H1 (cell line): Measurements from ENCODE around the gene HIBADH. TPM values are rescaled to one million over a fixed set of nuclear protein-coding genes. Genes with fewer than 3 reads are reported as not detected.

Experiments used
- CTCF ChIA-PET: fragments of 300-600 bp; sonication (Branson Sonifier 250); formaldehyde crosslinking; loops from one replicate; lab custom pipeline; 2021; ENCODE audit not compliant: partially characterized antibody; lab: Charles Lee
- POLR2A ChIA-PET: fragments of 300-600 bp; sonication (Branson Sonifier 250); formaldehyde crosslinking; loops from one replicate; lab custom pipeline; 2021; ENCODE audit warnings: inconsistent platforms; ENCODE audit not compliant: partially characterized antibody; lab: Charles Lee
- DNase-seq, 2 experiments: peaks; one replicate each; pipeline versions ENCODE4 v3.0.0 to v3.0.0-alpha.2; 2010 to 2022; ENCODE audit warnings: low spot score in 2 of 2, low read depth in 1 of 2, mixed read lengths in 1 of 2
- FAIRE-seq: peaks from 2 replicates; lab custom pipeline; 2011; peaks lifted over from hg19 to GRCh38; lab: Jason Lieb, UNC
- H2AFZ ChIP-seq: 2 replicates; pipeline ENCODE4 v1.8.1; 2012; ENCODE audit warnings: low read length, inconsistent platforms
- H2AK5ac ChIP-seq: 2 replicates; pipeline ENCODE4 v1.6.1; 2013; ENCODE audit warnings: low read depth, low read length
- H2BK120ac ChIP-seq: replicated peaks from 2 replicates; pipeline ENCODE3; 2013; ENCODE audit warnings: low read depth, low read length, inconsistent platforms
- H2BK12ac ChIP-seq: 2 replicates; pipeline ENCODE4 v1.6.1; 2013; ENCODE audit warnings: low read depth, low read length
- H2BK15ac ChIP-seq: 2 replicates; pipeline ENCODE4 v1.6.1; 2013; ENCODE audit warnings: low read length
- H2BK20ac ChIP-seq: 2 replicates; pipeline ENCODE4 v1.6.1; 2013; ENCODE audit warnings: low read length
- H2BK5ac ChIP-seq: 2 replicates; pipeline ENCODE4 v1.6.1; 2013; ENCODE audit warnings: low read depth, low read length
- H3K14ac ChIP-seq: 2 replicates; pipeline ENCODE4 v1.6.1; 2013; ENCODE audit warnings: inconsistent platforms; ENCODE audit not compliant: insufficient read length
- H3K18ac ChIP-seq: 2 replicates; pipeline ENCODE4 v1.6.1; 2013; ENCODE audit warnings: low read length; ENCODE audit errors: extremely low read depth
- H3K23ac ChIP-seq: 2 replicates; pipeline ENCODE4 v1.6.1; 2013; ENCODE audit warnings: inconsistent platforms; ENCODE audit not compliant: insufficient read length
- H3K23me2 ChIP-seq: 2 replicates; pipeline ENCODE4 v1.6.1; 2013; ENCODE audit warnings: low read depth, low read length
- H3K27ac ChIP-seq: 2 replicates; pipeline ENCODE4 v1.6.1; 2011; ENCODE audit warnings: low read depth, low read length, inconsistent platforms
- H3K27me3 ChIP-seq, 4 experiments: replicated peaks in 1 of 4; 1 replicate in 1 of 4; 2 replicates in 3 of 4; pipeline versions ENCODE4 v1.6.1 to v1.8.1; 2011 to 2013; ENCODE audit warnings: low read length in 3 of 4, mild to moderate bottlenecking in 3 of 4, inconsistent platforms in 2 of 4, mixed read lengths in 2 of 4, moderate library complexity in 1 of 4; ENCODE audit not compliant: control insufficient read depth in 3 of 4, insufficient read depth in 3 of 4; ENCODE audit errors: extremely low read depth in 1 of 4
- H3K36me3 ChIP-seq, 4 experiments: 2 replicates each; pipeline versions ENCODE4 v1.6.1 to v1.8.1; 2011 to 2013; ENCODE audit warnings: mild to moderate bottlenecking in 4 of 4, low read length in 3 of 4, moderate library complexity in 2 of 4, control low read depth in 1 of 4, inconsistent platforms in 1 of 4; ENCODE audit not compliant: insufficient read depth in 4 of 4, control insufficient read depth in 2 of 4
- H3K4ac ChIP-seq: replicated peaks from 2 replicates; pipeline ENCODE3; 2013; ENCODE audit warnings: low read length, low read depth, mixed read lengths, inconsistent platforms; ENCODE audit not compliant: insufficient read length
- H3K4me1 ChIP-seq, 4 experiments: replicated peaks in 1 of 4; 1 replicate in 1 of 4; 2 replicates in 3 of 4; pipeline versions ENCODE4 v1.6.1 to v1.8.1; 2011 to 2013; ENCODE audit warnings: low read length in 3 of 4, inconsistent platforms in 2 of 4, mixed read lengths in 1 of 4; ENCODE audit not compliant: insufficient read depth in 4 of 4, control insufficient read depth in 3 of 4
- H3K4me2 ChIP-seq, 2 experiments: 2 replicates each; pipeline versions ENCODE4 v1.6.1 to v1.8.1; 2011 to 2013; ENCODE audit warnings: low read depth in 2 of 2, low read length in 2 of 2, control low read depth in 1 of 2, inconsistent platforms in 1 of 2, mild to moderate bottlenecking in 1 of 2; ENCODE audit not compliant: insufficient read depth in 1 of 2
- H3K4me3 ChIP-seq, 4 experiments: fragments of 200-600, 300-600 bp in 1 of 4; sonication (generic), shearing (Covaris generic), sonication (Bioruptor Twin) in 1 of 4; 2 replicates each; pipeline versions ENCODE4 v1.5.1 to v1.8.1; 2011 to 2016; ENCODE audit warnings: low read length in 4 of 4, low read depth in 3 of 4, control low read depth in 2 of 4, inconsistent platforms in 2 of 4, mild to moderate bottlenecking in 2 of 4, mixed read lengths in 1 of 4, moderate library complexity in 1 of 4; ENCODE audit not compliant: insufficient read depth in 2 of 4; ENCODE audit errors: extremely low read depth in 1 of 4
- H3K56ac ChIP-seq: replicated peaks from 2 replicates; pipeline ENCODE3; 2013; ENCODE audit warnings: low read depth, mild to moderate bottlenecking, mixed read lengths, low read length, inconsistent platforms; ENCODE audit not compliant: insufficient read length
- H3K79me1 ChIP-seq: 2 replicates; pipeline ENCODE4 v1.6.1; 2013; ENCODE audit warnings: low read depth, low read length, control low read depth
- H3K79me2 ChIP-seq, 2 experiments: 2 replicates each; pipeline versions ENCODE4 v1.6.1 to v1.8.1; 2012 to 2013; ENCODE audit warnings: low read length in 2 of 2, mild to moderate bottlenecking in 2 of 2, inconsistent platforms in 1 of 2; ENCODE audit not compliant: insufficient read depth in 2 of 2, control insufficient read depth in 1 of 2
- H3K9ac ChIP-seq, 4 experiments: replicated peaks in 1 of 4; 1 replicate in 1 of 4; 2 replicates in 3 of 4; pipeline versions ENCODE4 v1.6.1 to v1.8.1; 2011 to 2013; ENCODE audit warnings: low read depth in 3 of 4, low read length in 3 of 4, control low read depth in 2 of 4, mild to moderate bottlenecking in 2 of 4, moderate library complexity in 2 of 4, inconsistent platforms in 1 of 4; ENCODE audit errors: extremely low read depth in 1 of 4
- H3K9me3 ChIP-seq, 2 experiments: 2 replicates each; pipeline versions ENCODE4 v1.6.1 to v1.8.1; 2012 to 2013; ENCODE audit warnings: mild to moderate bottlenecking in 2 of 2, moderate library complexity in 2 of 2, control low read depth in 1 of 2, inconsistent platforms in 1 of 2, low read depth in 1 of 2, low read length in 1 of 2, mixed read lengths in 1 of 2; ENCODE audit not compliant: insufficient read depth in 2 of 2
- H4K20me1 ChIP-seq, 2 experiments: replicated peaks in 1 of 2; 2 replicates each; pipeline versions ENCODE3 to v1.8.1; 2011 to 2013; ENCODE audit warnings: inconsistent platforms in 2 of 2, low read length in 2 of 2, mild to moderate bottlenecking in 1 of 2; ENCODE audit not compliant: insufficient read depth in 2 of 2, control insufficient read depth in 1 of 2
- H4K5ac ChIP-seq: 2 replicates; pipeline ENCODE4 v1.6.1; 2013; ENCODE audit warnings: low read length, low read depth, mixed read lengths, inconsistent platforms; ENCODE audit not compliant: insufficient read length
- H4K8ac ChIP-seq: 2 replicates; pipeline ENCODE4 v1.8.0; 2013; ENCODE audit warnings: mild to moderate bottlenecking, moderate library complexity, low read length, inconsistent platforms; ENCODE audit not compliant: insufficient read depth; ENCODE audit errors: extremely low read depth
- H4K91ac ChIP-seq: replicated peaks from 2 replicates; pipeline ENCODE3; 2013; ENCODE audit warnings: low read length, mixed read lengths, inconsistent platforms; ENCODE audit not compliant: insufficient read length
- ASH2L ChIP-seq: fragments of 200-600, 300-600 bp; sonication (generic); IDR thresholded peaks from one replicate; pipeline ENCODE4 v1.7.1; 2017; ENCODE audit warnings: low read length
- EGR1 ChIP-seq: IDR thresholded peaks from 2 replicates; pipeline ENCODE4 v1.6.1; 2011; ENCODE audit warnings: low read depth, low read length, borderline replicate concordance
- GABPA ChIP-seq: IDR thresholded peaks from 2 replicates; pipeline ENCODE4 v1.6.1; 2011; ENCODE audit warnings: mild to moderate bottlenecking, low read length, moderate library complexity, borderline replicate concordance; ENCODE audit not compliant: insufficient read depth
- SP2 ChIP-seq: IDR thresholded peaks from 2 replicates; pipeline ENCODE4 v1.6.1; 2012; ENCODE audit warnings: mild to moderate bottlenecking, low read length, inconsistent platforms
- SUZ12 ChIP-seq: fragments of 200-600 bp; sonication (generic); IDR thresholded peaks from 2 replicates; pipeline ENCODE4 v1.6.1; 2012; ENCODE audit warnings: mild to moderate bottlenecking, inconsistent platforms, low read length, moderate library complexity, mixed read lengths
- TAF1 ChIP-seq: IDR thresholded peaks from 2 replicates; pipeline ENCODE4 v1.6.1; 2011; ENCODE audit warnings: mild to moderate bottlenecking, low read depth, low read length
- TAF7 ChIP-seq: optimal IDR thresholded peaks from 2 replicates; pipeline ENCODE3; 2011; ENCODE audit warnings: low read depth, mild to moderate bottlenecking, inconsistent platforms, low read length, moderate library complexity, borderline replicate concordance
- polyA plus RNA-seq, 7 experiments: library from polyadenylated mRNA; depleted of rRNA in 3 of 7; stranded (reverse) in 5 of 7; unstranded in 2 of 7; fragments of >200 nt in 5 of 7; fragments of 200-250 nt in 2 of 7; gene quantifications; 1 replicate in 5 of 7; 2 replicates in 1 of 7; 4 replicates in 1 of 7; pipeline versions ENCODE4 v1.2.1 to v1.2.3, GENCODE V29; 2011 to 2013; ENCODE audit warnings: missing spikeins in 2 of 7, mixed read lengths in 2 of 7
- total RNA-seq: library from RNA; stranded (reverse); fragmentation: NEBNext Ultra II Directional; extraction: Animal tissue kit (Norgen Biotek cat#: 25700); gene quantifications from 2 replicates; pipeline ENCODE4 v1.2.1, GENCODE V29; 2021

HIBADH gene
- total and polyA plus RNA-seq, 2 of the 8 experiments (the other 6 are each of a cell fraction or from before 2014, with no cell fraction given) = 30.1 to 39.5 TPM

- CTCF ChIA-PET = no interaction called here
- H3K9me3 ChIP-seq = no peaks in the 10 kb centered on the region
- no peak overlapping the region for H2BK20ac ChIP-seq
- no peak overlapping the region for H3K9ac ChIP-seq
- H4K20me1 ChIP-seq = no peaks in the 10 kb centered on the region
- no peak for DNase-seq
- H3K79me1 ChIP-seq = no peaks in the 10 kb centered on the region
- H2BK120ac ChIP-seq = no peak overlapping the region
- no peak overlapping the region for H2BK12ac ChIP-seq
- TF ChIP-seq GABPA (no peak), SUZ12 (no peak), TAF7 (no peak), TAF1 (no peak), ASH2L (no peak), EGR1 (no peak), SP2 (no peak)
- TF ChIP-seq, all 59 proteins: peak for 0
- H3K36me3 ChIP-seq = no peaks in the 10 kb centered on the region
- H2AK5ac ChIP-seq = no peak overlapping the region
- no peak overlapping the region for H3K4ac ChIP-seq
- no peak overlapping the region for H2AFZ ChIP-seq
- no peak overlapping the region for H3K27ac ChIP-seq
- H3K18ac ChIP-seq = no peak overlapping the region
- peaks cover 0 to 8% (median 2%) of the 10 kb centered on the region in 4 experiments; a peak in 2 of 7 replicates for H3K4me1 ChIP-seq
- no peak overlapping the region for H3K23ac ChIP-seq
- H3K23me2 ChIP-seq = no peaks in the 10 kb centered on the region
- H3K4me2 ChIP-seq = peak overlapping the region; percentile 38 to 47; a peak in 2 of 4 replicates
- H2BK15ac ChIP-seq = no peak overlapping the region
- FAIRE-seq = no peak
- H2BK5ac ChIP-seq = no peak overlapping the region
- H4K91ac ChIP-seq = no peak overlapping the region
- no peaks in the 10 kb centered on the region; a peak in 3 of 7 replicates for H3K27me3 ChIP-seq
- H3K4me3 ChIP-seq = no peak overlapping the region
- POLR2A ChIA-PET = no interaction called here
- no peak overlapping the region for H4K5ac ChIP-seq
- H4K8ac ChIP-seq = no peak overlapping the region
- no peaks in the 10 kb centered on the region for H3K79me2 ChIP-seq
- no peak overlapping the region for H3K56ac ChIP-seq
- no peak overlapping the region for H3K14ac ChIP-seq
These were observed 146.3 kb downstream of the HIBADH start for GRCh38 chr7:27516421-27516820.
